NCI-H2081 treated with DMSO at 0.1 percent for 48 hours (cell line): ENCODE data around the gene ASB14.

Experiments used
- DNase-seq: peaks from one replicate; lab custom pipeline; 2025; lab: John Stamatoyannopoulos, UW

ASB14 gene

GRCh38 chr3:57261119-57261518 lies 31.4 kb downstream of the ASB14 start:
- no peak for DNase-seq

GRCh38 chr3:57257678-57258077 lies 34.8 kb downstream of the ASB14 start:
- no peak for DNase-seq

GRCh38 chr3:57256844-57257243 lies 35.6 kb downstream of the ASB14 start:
- DNase-seq, result no peak

- no peak for DNase-seq
Measured at GRCh38 chr3:57252404-57252803, 40.1 kb downstream of the ASB14 start.

GRCh38 chr3:57244946-57245345 lies 47.5 kb downstream of the ASB14 start:
- DNase-seq, result no peak

GRCh38 chr3:57234613-57235575 lies 57.6 kb downstream of the ASB14 start:
- DNase-seq, result no peak

GRCh38 chr3:57233799-57234198 lies 58.7 kb downstream of the ASB14 start:
- no peak for DNase-seq

- DNase-seq, result no peak
Measured at GRCh38 chr3:57230006-57230405, 62.5 kb downstream of the ASB14 start.

- no peak for DNase-seq
Measured at GRCh38 chr3:57227930-57228751, 64.3 kb downstream of the ASB14 start.

GRCh38 chr3:57227204-57227929 lies 65.1 kb downstream of the ASB14 start, which contains the start of gene APPL1:
APPL1 (plus strand) TSS chr3:57227729; CDS start chr3:57227884, 155 bp downstream.
- no peak for DNase-seq

- no peak for DNase-seq
Measured at GRCh38 chr3:57226176-57226575, 66.3 kb downstream of the ASB14 start.

GRCh38 chr3:57224856-57225255 lies 67.6 kb downstream of the ASB14 start:
- DNase-seq, result no peak

- no peak for DNase-seq
Measured at GRCh38 chr3:57221883-57222282, 70.6 kb downstream of the ASB14 start.
